ENCODE measurements around the gene TLR4. TPM values are rescaled to one million over a fixed set of nuclear protein-coding genes. Genes with fewer than 3 reads are reported as not detected.

TLR4 gene
- total RNA-seq = 25.3 TPM

DNA sequence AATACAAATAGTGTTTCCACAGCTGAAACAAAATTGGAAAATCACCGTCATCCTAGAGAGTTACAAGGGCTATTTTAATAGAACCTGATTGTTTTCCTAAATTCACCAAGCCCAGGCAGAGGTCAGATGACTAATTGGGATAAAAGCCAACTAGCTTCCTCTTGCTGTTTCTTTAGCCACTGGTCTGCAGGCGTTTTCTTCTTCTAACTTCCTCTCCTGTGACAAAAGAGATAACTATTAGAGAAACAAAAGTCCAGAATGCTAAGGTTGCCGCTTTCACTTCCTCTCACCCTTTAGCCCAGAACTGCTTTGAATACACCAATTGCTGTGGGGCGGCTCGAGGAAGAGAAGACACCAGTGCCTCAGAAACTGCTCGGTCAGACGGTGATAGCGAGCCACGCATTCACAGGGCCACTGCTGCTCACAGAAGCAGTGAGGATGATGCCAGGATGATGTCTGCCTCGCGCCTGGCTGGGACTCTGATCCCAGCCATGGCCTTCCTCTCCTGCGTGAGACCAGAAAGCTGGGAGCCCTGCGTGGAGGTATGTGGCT is at the start of gene TLR4:
TLR4 (plus strand) TSS at position 380 of the 552 bp plus-strand sequence; CDS start at position 450, 70 bp downstream.
- intact Hi-C loops (cut with DNase I) = no loop called here
- ATAC-seq = peak; percentile 91
- peak; percentile 78 for DNase-seq (ENCODE audit: low spot score)

DNA sequence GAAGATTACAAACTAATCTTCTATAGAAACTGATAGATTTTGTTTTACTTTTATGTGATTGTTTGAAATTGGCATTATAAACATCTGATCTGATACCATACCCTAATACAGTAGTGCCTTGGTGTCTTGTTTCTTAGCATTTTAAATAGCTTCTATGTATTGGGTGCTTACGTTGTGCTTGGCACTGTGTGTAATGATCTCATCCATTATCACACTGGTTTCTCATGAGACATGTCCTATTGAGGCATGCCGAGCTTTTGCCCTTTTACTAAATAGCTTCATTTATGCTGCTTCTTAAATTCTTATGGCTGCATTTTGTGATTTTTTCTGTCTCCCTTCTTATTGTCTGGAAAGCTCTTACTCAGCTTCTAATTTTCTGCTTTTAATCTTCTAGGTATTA is 48.2 kb upstream of the TLR4 start:
- ATAC-seq = no peak
- intact Hi-C loops (cut with DNase I) = no loop called here

DNA sequence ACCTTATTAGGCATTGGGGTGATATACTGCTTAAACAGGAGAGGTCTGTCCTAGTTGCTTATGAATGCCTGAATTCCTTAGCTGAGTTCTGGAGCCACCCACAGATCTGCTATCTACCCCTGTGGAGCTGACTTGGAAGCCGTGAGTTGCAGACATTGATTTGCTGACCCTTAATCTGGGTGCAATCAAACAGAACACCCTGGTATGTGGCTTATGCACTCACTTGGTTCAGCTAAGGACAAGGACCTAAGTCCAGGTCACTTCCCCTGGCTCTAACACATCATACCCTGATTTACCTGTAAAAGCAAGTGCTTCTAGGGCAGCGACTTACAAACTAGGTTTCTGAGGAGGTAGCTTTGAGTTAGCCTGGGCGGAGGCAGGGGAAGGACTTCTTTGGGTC is 41.6 kb upstream of the TLR4 start:
- intact Hi-C loops (cut with DNase I) = no loop called here
- DNase-seq (ENCODE audit: low spot score) = no peak

More for the DNA sequence above, 48.2 kb upstream of the TLR4 start:
- DNase-seq (ENCODE audit: low spot score) = no peak

DNA sequence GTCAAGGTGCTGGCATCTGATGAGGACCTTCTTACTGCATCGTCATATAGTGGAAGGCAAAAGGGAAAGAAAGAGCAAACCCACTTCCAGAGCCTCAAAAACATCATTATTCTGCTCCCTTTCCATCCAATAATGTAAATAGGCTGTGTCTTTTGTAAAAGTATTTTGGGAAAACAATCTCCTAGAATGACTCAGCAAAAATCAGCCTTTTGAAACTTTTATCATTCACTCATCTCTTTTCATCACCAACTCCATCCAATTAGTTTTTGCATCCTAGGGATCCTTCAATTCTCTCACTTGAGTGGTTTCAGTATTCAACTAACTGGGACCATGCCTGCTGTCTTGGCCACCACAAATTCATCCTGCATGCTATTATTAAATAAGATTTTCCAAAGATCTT is 39.8 kb upstream of the TLR4 start:
- DNase-seq (ENCODE audit: low spot score) (no peak), ATAC-seq (no peak)
- intact Hi-C loops (cut with DNase I) = no loop called here

More for the DNA sequence above, 41.6 kb upstream of the TLR4 start:
- no peak for ATAC-seq

DNA sequence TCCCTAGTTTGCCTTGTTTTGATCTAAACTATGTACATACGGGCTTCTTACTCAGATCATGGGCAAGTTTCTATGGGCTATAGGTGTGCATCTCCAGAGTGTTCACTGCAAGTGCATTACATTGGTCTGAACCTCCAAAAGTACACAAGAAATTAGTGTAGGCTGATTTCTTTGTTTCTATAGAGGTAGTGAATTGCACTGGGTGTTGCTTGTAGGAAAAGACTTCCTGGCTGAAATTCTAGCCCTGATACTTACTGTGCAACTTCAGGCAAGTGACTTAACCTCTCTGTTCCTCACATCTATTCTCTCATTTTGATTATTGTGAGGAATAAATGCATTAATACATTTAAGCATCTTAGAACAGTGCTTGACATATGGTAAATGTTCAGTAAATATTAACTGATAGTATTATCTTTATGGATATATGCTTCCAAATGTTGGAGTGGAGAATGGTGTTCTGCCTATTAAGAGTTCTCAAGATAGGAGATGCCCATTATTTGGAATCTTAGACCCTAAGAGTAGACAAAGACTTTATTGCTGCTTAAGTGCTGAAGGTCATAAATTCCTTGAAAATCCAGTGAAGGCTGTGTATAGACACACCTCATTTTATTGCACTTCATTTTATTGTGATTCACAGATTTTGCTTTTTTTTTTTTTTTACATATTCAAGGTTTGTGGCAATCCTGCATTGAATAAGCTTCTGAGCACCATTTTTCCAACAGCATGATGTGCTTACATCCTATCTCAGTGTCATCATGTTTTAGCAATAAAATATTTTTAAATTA is 38.4 kb upstream of the TLR4 start:
- DNase-seq (ENCODE audit: low spot score) = no peak
- intact Hi-C loops (cut with DNase I) = no loop called here
- no peak for ATAC-seq

DNA sequence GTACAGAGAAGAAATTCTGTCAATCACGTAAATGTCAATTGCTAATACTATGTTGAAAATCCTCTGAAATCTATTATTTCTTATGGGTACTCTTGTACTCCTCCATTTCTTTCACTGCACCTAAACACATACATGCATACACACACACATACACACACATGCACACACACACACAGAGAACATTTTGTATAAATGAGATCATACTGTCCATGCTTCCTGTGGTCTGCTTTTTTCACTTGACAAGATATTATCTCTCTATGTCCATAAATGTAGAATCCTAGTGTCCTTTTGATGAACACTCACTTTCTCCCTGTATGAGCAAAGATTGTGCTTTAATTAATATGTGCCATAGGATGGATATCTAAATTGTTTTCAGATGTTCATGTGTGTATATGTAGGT is 32.7 kb upstream of the TLR4 start:
- intact Hi-C loops (cut with DNase I) = no loop called here
- no peak for ATAC-seq
- no peak for DNase-seq (ENCODE audit: low spot score)

DNA sequence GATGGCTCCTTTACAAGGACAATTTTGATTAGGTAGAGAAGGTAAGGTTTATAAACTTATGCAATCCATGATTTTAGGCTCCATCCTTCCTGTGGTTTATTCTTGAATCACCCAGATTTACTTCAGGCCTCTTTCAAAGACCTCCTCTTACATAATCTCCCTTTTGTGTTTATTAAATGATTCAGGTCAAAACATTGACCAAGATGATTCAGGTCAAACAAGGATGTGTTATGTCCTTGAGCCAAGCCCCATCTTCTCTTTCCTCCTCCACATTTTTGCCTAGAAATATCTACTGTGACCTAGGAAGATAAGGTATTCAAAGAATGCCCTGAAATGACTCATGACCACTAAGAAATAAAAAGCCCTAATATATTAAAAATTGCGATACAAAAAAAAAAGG is 31.8 kb upstream of the TLR4 start:
- intact Hi-C loops (cut with DNase I) = no loop called here
- no peak for ATAC-seq
- DNase-seq (ENCODE audit: low spot score) = no peak

DNA sequence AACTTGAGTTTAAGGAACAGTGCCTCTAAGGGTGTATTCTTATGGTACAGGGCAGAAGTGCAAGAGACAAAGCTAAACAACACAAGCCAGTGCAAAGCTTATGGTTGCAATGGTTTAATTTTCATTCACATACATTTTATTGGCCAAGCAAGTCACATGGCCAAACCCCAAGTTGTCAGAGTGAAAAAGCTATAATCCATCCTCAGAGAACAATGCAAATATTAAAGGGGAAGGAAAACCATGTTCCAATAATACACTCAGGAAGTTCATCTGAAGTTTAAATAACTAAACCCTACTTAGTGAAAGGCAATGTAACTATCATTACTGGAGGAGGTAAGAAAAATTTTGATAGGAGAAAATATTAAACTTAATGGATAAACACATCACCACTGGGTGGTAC is 26.6 kb upstream of the TLR4 start:
- DNase-seq (ENCODE audit: low spot score) (no peak), ATAC-seq (no peak)

DNA sequence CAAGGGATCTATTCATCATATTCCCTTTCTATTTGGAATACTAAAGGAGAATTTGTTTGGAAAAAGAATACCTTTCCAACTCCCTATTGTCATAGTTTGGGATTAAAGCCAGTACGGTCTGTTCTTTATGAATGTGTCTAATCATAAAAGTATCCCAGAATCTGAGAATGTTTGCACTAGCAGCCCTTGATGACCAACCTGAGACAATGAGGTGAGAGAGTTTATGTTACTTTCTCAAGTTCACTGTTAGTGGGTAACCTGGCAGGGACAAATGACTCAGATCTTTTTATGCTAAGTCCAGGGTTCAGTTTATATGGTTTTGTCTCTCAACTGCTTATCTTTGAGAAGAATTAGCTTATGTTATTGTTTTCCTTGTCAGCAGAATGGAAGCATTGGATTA is 25.3 kb upstream of the TLR4 start:
- DNase-seq (ENCODE audit: low spot score) = no peak
- intact Hi-C loops (cut with DNase I) = no loop called here
- ATAC-seq = no peak

More for the DNA sequence above, 26.6 kb upstream of the TLR4 start:
- intact Hi-C loops (cut with DNase I) = no loop called here

DNA sequence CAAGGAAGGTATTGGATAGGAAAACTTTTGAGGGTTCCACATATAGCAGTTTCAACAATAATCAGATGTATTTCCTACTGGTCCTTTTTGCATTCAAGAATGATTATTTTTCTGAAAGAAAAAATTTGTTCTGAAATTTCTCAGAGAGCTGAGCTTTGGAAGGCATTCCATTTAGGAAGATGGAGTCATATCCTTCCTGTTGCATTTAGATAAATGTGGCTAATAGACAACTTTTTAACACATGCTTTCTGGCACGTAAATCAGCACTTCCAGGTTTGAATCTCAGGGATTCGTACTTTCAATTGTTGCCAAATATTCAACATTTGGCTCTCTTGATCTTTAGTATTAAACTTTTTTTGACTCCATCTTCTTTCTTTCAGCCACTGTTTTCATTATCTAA is 24.8 kb upstream of the TLR4 start:
- DNase-seq (ENCODE audit: low spot score) (no peak), ATAC-seq (no peak)
- intact Hi-C loops (cut with DNase I) = no loop called here

DNA sequence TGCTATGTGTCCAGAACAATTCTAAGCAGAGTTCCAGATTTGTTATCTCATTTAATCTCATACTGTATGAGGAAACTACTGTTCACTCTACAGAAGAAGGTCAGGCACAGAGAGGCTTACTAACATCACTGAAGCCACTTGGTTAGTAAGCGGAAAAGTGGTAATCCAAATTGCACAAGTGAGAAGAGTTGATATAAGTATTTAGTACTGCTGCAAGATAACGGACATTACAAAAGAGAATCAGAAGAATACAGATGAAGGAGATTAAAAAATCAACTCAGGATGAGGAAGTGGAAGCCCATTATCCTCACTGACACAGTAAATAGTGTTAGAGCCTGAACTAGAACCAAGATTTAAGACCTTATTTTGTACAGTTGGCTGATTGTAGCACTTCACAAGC is 22.3 kb upstream of the TLR4 start:
- intact Hi-C loops (cut with DNase I) = no loop called here
- no peak for DNase-seq (ENCODE audit: low spot score)
- no peak for ATAC-seq

DNA sequence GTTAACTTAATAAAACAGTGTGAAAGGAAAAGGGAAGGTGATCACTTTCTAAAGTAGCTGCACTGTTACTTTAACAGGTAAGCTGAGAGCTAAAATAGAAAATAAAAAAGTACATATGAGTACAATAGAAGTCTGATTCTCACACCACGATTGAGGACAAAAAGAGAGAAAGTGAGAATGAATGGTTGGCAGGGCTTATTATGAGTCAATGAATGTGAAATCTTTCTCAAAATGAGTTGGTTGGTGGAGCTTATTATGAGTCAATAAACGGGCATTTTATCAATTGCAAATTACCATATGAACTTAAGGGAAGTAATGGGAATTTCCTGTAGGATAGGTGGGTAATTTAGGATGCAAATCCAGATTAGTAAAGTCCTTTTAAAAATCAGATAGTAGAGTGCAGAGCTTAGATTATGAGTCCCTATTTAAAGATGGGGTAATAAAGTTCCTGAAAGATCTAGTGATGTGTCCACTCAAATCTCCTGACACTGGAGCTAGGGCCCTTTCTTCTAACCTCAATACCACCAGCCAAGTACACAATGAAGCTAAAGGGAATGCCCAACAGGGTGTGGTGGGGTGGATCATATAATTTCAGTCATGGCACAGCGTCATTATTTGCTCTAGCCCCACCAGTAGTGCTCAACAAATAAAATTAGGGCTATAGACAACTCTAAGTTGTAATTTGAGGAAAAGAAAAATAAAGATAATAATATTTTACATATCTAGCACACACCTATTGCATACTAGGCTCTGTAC is 21.1 kb upstream of the TLR4 start:
- DNase-seq (ENCODE audit: low spot score) (no peak), ATAC-seq (no peak)
- intact Hi-C loops (cut with DNase I) = no loop called here

DNA sequence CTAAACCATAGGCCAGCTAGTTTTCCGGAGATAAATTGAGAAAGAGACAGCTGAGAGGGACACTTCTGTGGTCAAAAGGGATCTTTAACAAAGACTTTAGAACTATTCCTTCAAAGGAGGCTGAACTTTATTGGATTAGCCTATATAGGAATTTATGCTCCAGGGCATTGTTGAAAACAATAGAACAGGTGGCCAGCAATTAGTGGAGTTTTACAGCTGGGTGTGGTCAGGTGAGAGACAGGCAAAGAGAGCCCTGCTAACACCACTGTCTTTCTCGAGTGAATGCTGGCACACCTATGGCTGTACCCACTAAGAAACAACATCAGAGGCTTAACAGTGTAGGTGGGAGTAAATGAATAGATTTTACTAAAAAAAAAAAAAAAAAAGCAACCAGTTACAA is 16.7 kb upstream of the TLR4 start:
- ATAC-seq (no peak), DNase-seq (ENCODE audit: low spot score) (no peak)
- intact Hi-C loops (cut with DNase I) = no loop called here

DNA sequence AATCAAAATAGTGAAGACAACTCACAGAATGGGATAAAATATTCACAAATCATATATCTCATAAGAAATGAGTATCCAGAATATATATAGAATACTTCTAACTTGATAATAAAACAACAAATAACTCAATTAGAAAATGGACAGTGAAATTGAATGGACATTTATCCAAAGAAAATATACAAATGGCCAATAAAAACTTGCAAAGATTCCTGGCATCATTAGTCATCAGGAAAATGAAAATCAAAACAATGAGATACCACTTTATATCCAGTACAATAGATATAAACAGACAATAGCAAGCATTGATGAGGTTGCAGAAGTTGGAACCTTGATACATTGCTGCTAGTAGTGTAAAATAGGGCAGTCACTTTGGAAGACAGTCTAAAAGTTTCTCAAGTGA is 12.8 kb upstream of the TLR4 start:
- ATAC-seq (no peak), DNase-seq (ENCODE audit: low spot score) (no peak)
- intact Hi-C loops (cut with DNase I) = no loop called here

DNA sequence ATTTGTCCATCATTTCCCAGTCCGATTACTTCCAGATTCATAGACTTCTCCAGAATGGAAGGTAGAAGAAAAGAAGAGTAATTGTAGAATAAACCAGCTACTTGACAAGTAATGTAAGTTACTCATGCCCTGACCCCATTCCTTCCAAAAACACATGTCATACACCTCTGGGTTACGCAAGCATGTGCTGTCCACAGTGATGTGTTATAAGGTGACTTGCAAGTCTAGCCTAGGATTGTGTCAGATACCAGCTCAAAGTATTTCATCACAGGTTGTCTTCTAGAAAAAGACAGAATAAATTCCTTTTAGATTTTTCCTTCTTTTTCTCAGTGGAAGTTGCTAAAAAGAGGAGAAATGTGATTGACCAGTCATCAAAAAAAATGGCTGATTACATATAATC is 8.0 kb upstream of the TLR4 start:
- no peak for DNase-seq (ENCODE audit: low spot score)
- intact Hi-C loops (cut with DNase I) = no loop called here
- ATAC-seq = no peak

DNA sequence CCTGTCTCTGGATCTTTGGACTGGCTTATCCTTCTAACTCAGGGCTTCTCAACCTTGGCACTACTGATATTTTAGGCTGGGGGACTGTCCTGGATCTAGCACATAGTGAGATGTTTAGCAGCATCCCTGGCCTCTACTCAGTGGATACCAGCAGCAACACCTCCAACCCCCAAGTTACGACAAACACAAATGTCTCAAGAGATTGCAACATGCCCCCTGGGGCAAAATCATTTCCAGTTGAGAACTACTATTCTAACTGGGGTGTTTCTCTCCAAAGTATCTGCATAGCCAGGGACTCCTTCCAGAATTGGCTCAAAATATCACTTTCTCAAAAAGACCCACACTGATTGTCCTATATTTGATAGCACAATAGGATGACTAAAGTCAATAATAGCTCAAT is 7.2 kb upstream of the TLR4 start:
- no peak for ATAC-seq
- DNase-seq (ENCODE audit: low spot score) = no peak
- intact Hi-C loops (cut with DNase I) = no loop called here

DNA sequence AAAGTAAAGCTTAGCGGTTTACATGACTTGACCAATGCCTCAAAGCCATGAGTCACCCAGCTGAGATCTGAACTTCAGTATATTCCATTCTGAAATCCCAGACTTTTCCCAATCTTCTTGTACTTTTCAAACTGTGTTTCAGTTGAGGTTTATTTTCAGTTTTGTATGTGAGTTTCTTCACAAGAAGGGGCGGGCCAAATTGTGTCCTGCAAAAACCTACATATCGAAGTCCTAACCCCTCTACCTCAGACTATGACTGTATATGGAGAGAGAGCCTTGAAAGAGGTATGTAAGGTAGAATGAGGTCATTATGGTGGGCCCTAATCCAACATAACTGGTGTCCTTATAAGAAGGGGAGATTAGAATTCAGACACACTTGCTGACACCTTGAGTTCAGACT is 666 bp upstream of the TLR4 start:
- peak; percentile 10 for ATAC-seq
- no peak for DNase-seq (ENCODE audit: low spot score)
- intact Hi-C loops (cut with DNase I) = no loop called here

DNA sequence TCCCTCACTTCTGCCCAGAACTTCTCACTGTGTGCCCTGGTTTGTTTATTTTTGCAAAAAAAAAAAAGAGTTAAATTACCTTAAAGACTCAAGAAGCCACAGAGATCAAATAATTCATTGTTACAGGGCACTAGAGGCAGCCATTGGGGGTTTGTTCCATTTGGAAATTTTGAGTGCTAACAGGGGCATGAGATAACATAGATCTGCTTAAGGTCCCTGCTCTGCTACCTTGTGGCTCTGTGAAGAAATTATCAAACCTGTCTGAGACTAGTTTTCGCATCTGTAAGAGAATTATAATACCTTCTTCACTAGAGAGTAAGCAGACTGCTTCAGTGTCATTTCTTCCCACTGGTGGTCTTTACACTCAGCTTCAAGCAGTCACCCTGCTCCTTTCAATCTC is 394 bp downstream of the TLR4 start:
- intact Hi-C loops (cut with DNase I) = no loop called here
- ATAC-seq (peak; percentile 39), DNase-seq (ENCODE audit: low spot score) (no peak)

DNA sequence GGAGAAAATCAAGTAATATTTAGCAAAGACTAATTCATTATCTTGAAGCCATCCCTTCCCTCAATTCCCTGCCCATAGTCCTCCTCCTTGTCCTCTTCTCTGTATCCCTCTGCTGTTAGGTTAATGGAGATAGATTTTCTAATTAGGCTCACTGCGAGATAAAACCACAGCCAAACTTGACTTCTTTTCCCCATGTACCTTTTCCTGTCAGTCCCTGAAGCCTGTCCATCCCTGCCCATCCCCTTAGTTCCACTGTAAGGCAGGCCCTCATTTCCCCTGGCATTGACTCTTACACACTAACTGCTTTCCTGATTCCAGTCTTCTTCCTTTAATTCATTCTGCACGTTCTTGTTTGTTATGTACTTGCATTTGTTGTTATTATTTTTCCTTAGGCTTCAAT is 1.2 kb downstream of the TLR4 start:
- intact Hi-C loops (cut with DNase I) = no loop called here
- DNase-seq (ENCODE audit: low spot score) (no peak), ATAC-seq (no peak)

DNA sequence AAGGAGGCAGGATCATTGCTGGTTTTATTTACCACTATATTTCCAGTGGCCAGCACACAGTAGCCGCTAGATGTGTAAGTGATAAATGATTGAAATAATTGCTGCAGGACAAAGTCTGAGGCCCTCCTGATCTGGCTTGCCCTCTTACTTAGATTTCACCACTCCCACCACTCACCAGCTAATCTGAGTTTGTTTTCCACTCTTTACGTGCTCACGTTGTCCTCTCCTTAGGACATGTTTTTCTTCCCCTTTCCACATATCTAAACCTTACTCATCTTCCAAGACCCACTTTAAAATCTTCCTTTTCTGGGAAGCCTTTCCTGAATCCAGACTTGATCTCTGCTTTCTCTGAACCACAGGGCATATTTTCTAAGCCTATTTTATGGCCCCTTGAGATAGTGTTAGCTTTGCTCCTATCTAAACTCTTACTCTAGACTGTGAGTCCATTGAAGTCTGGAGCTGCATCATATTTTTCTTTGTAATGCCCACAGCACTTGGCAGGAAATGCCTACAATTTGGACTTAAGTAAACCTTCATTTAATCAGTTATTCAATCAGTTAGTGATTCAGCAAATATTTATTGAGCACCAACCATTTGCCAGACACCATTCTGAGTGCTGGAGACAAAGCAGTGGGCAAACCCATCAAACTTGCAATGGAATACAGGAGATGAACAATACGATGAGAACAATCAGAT is 2.4 kb downstream of the TLR4 start:
- ATAC-seq = no peak
- intact Hi-C loops (cut with DNase I) = no loop called here

More for the DNA sequence above, 2.4 kb downstream of the TLR4 start:
- DNase-seq (ENCODE audit: low spot score) = no peak
